ENCODE data around the gene ALDH4A1.

Gene ALDH4A1

GRCh38 chr1:18938707-18939070, 36.3 kb upstream of the ALDH4A1 start:
- no peak for DNase-seq

GRCh38 chr1:18938008-18938706, 35.8 kb upstream of the ALDH4A1 start:
- DNase-seq = no peak

GRCh38 chr1:18937539-18937938, 35.2 kb upstream of the ALDH4A1 start:
- no peak for DNase-seq

- DNase-seq = no peak
Observed at GRCh38 chr1:18936814-18937481, 34.6 kb upstream of the ALDH4A1 start.

GRCh38 chr1:18936471-18936813, 34.1 kb upstream of the ALDH4A1 start:
- no peak for DNase-seq

GRCh38 chr1:18934205-18935000, 32.0 kb upstream of the ALDH4A1 start:
- DNase-seq = no peak

- DNase-seq = no peak
Observed at GRCh38 chr1:18932879-18933278, 30.5 kb upstream of the ALDH4A1 start.

GRCh38 chr1:18932387-18932786, 30.0 kb upstream of the ALDH4A1 start:
- DNase-seq = no peak

GRCh38 chr1:18931730-18932129, 29.4 kb upstream of the ALDH4A1 start:
- DNase-seq = no peak

- no peak for DNase-seq
Observed at GRCh38 chr1:18929686-18930085, 27.3 kb upstream of the ALDH4A1 start.

GRCh38 chr1:18928985-18929384, 26.6 kb upstream of the ALDH4A1 start:
- no peak for DNase-seq

- no peak for DNase-seq
Observed at GRCh38 chr1:18928406-18928805, 26.1 kb upstream of the ALDH4A1 start.

GRCh38 chr1:18927654-18928272, 25.4 kb upstream of the ALDH4A1 start:
- DNase-seq = no peak

- no peak for DNase-seq
Observed at GRCh38 chr1:18927082-18927653, 24.8 kb upstream of the ALDH4A1 start.

- no peak for DNase-seq
Observed at GRCh38 chr1:18926315-18927081, 24.1 kb upstream of the ALDH4A1 start.

- no peak for DNase-seq
Observed at GRCh38 chr1:18925279-18925678, 22.9 kb upstream of the ALDH4A1 start.

GRCh38 chr1:18924221-18924691, 21.9 kb upstream of the ALDH4A1 start:
- no peak for DNase-seq

- DNase-seq = no peak
Observed at GRCh38 chr1:18923756-18924211, 21.4 kb upstream of the ALDH4A1 start.

- no peak for DNase-seq
Observed at GRCh38 chr1:18922848-18923755, 20.7 kb upstream of the ALDH4A1 start.

GRCh38 chr1:18922319-18922726, 20.0 kb upstream of the ALDH4A1 start:
- no peak for DNase-seq
